SK-N-MC (cell line): ENCODE measurements around the gene DCTN2.

Experiments
- EZH2 ChIP-seq: fragments of 200-600 bp; sonication (generic); IDR thresholded peaks from one replicate; pipeline ENCODE4 v1.6.1; 2017; ENCODE audit warnings: antibody characterized with exemption
- FOXP2 ChIP-seq: optimal IDR thresholded peaks from 2 replicates; pipeline ENCODE3; 2011; ENCODE audit warnings: mild to moderate bottlenecking, moderate library complexity; ENCODE audit not compliant: insufficient read depth; ENCODE audit errors: extremely low read length, control extremely low read depth
- POLR2AphosphoS5 ChIP-seq: IDR thresholded peaks from 2 replicates; pipeline ENCODE4 v1.6.1; 2012; ENCODE audit warnings: mild to moderate bottlenecking, low read depth, low read length, borderline replicate concordance

- no peak for TF ChIP-seq POLR2AphosphoS5
- TF ChIP-seq EZH2 = no peak
- TF ChIP-seq FOXP2 = no peak
Observed at GRCh38 chr12:57548488-57548887, 1.5 kb upstream of the DCTN2 start.
